ENCODE data around the gene MSH2.
"Not testable (repeated sequence)": the region's sequence is repeated elsewhere in the genome, so short reads cannot be mapped to it uniquely, and the experiment has no call there.

GRCh38 chr2:47420683-47421082 lies 17.7 kb downstream of the MSH2 start:
- not testable (repeated sequence) for TF ChIP-seq POLR2A (IDR thresholded peaks at IDR 0.05; ENCODE audit: insufficient read depth in 1 of 2, low read depth in 2 of 2, low read length in 2 of 2); ZNF205 (CRISPR knock-in tag; IDR thresholded peaks at IDR 0.05); SMAD3 (CRISPR knock-in tag; IDR thresholded peaks at IDR 0.05)
